Measurements from ENCODE around the gene ABCC12. TPM values are rescaled to one million over a fixed set of nuclear protein-coding genes. Genes with fewer than 3 reads are reported as not detected.
"Not testable (repeated sequence)": the region's sequence is repeated elsewhere in the genome, so short reads cannot be mapped to it uniquely, and the experiment has no call there.

ABCC12 gene
- total RNA-seq, 1 donor from 2014 or later = not detected

GRCh38 chr16:48172682-48173081, 16.9 kb upstream of the ABCC12 start:
- Histone ChIP-seq H3K27me3 (ENCODE audit: low read depth) (peaks cover 14% of the 10 kb centered on the region), H3K36me3 (no peaks in the 10 kb centered on the region), H3K4me3 (no peak overlapping the region), H3K9me3 (replicated peaks) (no peaks in the 10 kb centered on the region), H3K27ac (replicated peaks) (no peak overlapping the region), H3K4me1 (no peaks in the 10 kb centered on the region)
- DNase-seq = no peak
- intact Hi-C loops (cut with micrococcal nuclease) = no loop called here
- no peak for TF ChIP-seq CTCF (IDR thresholded peaks at IDR 0.05; ENCODE audit: borderline replicate concordance)

- H3K36me3 ChIP-seq = no peaks in the 10 kb centered on the region
- H3K9me3 ChIP-seq (replicated peaks) = no peaks in the 10 kb centered on the region
- peaks cover 7% of the 10 kb centered on the region for H3K4me1 ChIP-seq
- intact Hi-C loops (cut with micrococcal nuclease) = loop anchor here (10.0 kb wide), 1 partner anchor 1135 kb away; no protein-coding TSS in a partner anchor
- no peaks in the 10 kb centered on the region for H3K27me3 ChIP-seq (ENCODE audit: low read depth)
- TF ChIP-seq CTCF (IDR thresholded peaks at IDR 0.05; ENCODE audit: borderline replicate concordance) = no peak
- no peak for DNase-seq
- H3K27ac ChIP-seq (replicated peaks) = no peak overlapping the region
- H3K4me3 ChIP-seq = no peak overlapping the region
Measured at GRCh38 chr16:48169896-48170295, 14.1 kb upstream of the ABCC12 start.

GRCh38 chr16:48168075-48168474, 12.3 kb upstream of the ABCC12 start:
- intact Hi-C loops (cut with micrococcal nuclease) = loop anchor here (10.0 kb wide), 1 partner anchor 1133 kb away; no protein-coding TSS in a partner anchor
- DNase-seq = no peak
- TF ChIP-seq CTCF (IDR thresholded peaks at IDR 0.05; ENCODE audit: borderline replicate concordance) = no peak
- Histone ChIP-seq H3K4me1 (peaks cover 12% of the 10 kb centered on the region), H3K9me3 (replicated peaks) (no peaks in the 10 kb centered on the region), H3K4me3 (no peak overlapping the region), H3K27ac (replicated peaks) (no peak overlapping the region), H3K27me3 (ENCODE audit: low read depth) (no peaks in the 10 kb centered on the region), H3K36me3 (no peaks in the 10 kb centered on the region)

GRCh38 chr16:48166617-48167016, 10.8 kb upstream of the ABCC12 start:
- intact Hi-C loops (cut with micrococcal nuclease) = loop anchor here (10.0 kb wide), 1 partner anchor 1132 kb away; no protein-coding TSS in a partner anchor
- not testable (repeated sequence) for H3K9me3 ChIP-seq (replicated peaks); H3K27me3 ChIP-seq (ENCODE audit: low read depth); H3K27ac ChIP-seq (replicated peaks); H3K36me3 ChIP-seq; DNase-seq; H3K4me3 ChIP-seq
- H3K4me1 ChIP-seq = peaks cover 12% of the 10 kb centered on the region

- no peak for TF ChIP-seq CTCF (IDR thresholded peaks at IDR 0.05; ENCODE audit: borderline replicate concordance)
- Histone ChIP-seq H3K36me3 (no peaks in the 10 kb centered on the region), H3K27me3 (ENCODE audit: low read depth) (no peaks in the 10 kb centered on the region), H3K9me3 (replicated peaks) (no peaks in the 10 kb centered on the region), H3K27ac (replicated peaks) (no peak overlapping the region), H3K4me3 (no peak overlapping the region), H3K4me1 (peaks cover 12% of the 10 kb centered on the region)
- intact Hi-C loops (cut with micrococcal nuclease) = loop anchor here (10.0 kb wide), 1 partner anchor 1131 kb away; no protein-coding TSS in a partner anchor
- DNase-seq = no peak
Measured at GRCh38 chr16:48165961-48166578, 10.3 kb upstream of the ABCC12 start.

Measured in left ventricle myocardium inferior (tissue), 1 donor.